Stomach (tissue), 4 donors: ENCODE results near the gene GCSAM.

Experiments used
- EP300 ChIP-seq: sonication (generic); formaldehyde crosslinking; IDR thresholded peaks from one replicate; pipeline ENCODE4 v1.6.1; 2017; ENCODE audit warnings: antibody characterized with exemption
- POLR2A ChIP-seq, 4 donors: fragments of 450-650 bp; IDR thresholded peaks; one replicate each; pipeline ENCODE4 v1.6.1; 2016; ENCODE audit warnings: antibody characterized with exemption in 4 of 4, control low read depth in 2 of 4, mild to moderate bottlenecking in 1 of 4, moderate library complexity in 1 of 4
- POLR2AphosphoS5 ChIP-seq, 3 donors: sonication (generic); formaldehyde crosslinking; IDR thresholded peaks; one replicate each; pipeline ENCODE4 v1.6.1; 2016; ENCODE audit warnings: antibody characterized with exemption in 3 of 3
- TF ChIP-seq, protein P1 (sequence below), 7 experiments: fragments of 450-650 bp in 4 of 7; fragments of 200-600 bp in 3 of 7; sonication (generic) in 3 of 7; IDR thresholded peaks; one replicate each; pipeline ENCODE4 v1.5.1; 2016 to 2019; ENCODE audit warnings: antibody characterized with exemption in 7 of 7, control low read depth in 2 of 7, mild to moderate bottlenecking in 1 of 7

DNA sequence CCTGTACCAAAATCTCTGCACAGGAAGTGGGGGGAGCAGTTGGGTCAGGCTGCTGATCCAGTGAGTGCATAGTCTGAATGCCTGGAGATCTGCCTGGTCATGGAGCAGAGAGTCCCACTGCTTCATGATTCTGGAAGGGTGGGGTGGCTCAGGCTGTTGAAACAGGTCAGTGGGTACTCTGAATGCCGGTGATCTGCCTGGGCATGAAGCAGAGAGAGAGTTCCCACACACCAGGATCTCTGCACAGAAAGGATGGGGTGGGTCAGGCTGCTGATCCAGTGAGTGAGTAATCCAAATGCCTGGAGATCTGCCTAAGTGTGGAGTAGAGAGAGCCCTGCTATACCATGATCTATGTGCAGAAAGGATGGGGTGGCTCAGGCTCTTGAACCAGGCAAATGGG is 16.1 kb upstream of the GCSAM start:
- TF ChIP-seq, protein P1, sequence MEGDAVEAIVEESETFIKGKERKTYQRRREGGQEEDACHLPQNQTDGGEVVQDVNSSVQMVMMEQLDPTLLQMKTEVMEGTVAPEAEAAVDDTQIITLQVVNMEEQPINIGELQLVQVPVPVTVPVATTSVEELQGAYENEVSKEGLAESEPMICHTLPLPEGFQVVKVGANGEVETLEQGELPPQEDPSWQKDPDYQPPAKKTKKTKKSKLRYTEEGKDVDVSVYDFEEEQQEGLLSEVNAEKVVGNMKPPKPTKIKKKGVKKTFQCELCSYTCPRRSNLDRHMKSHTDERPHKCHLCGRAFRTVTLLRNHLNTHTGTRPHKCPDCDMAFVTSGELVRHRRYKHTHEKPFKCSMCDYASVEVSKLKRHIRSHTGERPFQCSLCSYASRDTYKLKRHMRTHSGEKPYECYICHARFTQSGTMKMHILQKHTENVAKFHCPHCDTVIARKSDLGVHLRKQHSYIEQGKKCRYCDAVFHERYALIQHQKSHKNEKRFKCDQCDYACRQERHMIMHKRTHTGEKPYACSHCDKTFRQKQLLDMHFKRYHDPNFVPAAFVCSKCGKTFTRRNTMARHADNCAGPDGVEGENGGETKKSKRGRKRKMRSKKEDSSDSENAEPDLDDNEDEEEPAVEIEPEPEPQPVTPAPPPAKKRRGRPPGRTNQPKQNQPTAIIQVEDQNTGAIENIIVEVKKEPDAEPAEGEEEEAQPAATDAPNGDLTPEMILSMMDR (IDR thresholded peaks at IDR 0.05) = no peak
- TF ChIP-seq POLR2A (IDR thresholded peaks at IDR 0.05) = no peak
- no peak for TF ChIP-seq POLR2AphosphoS5 (IDR thresholded peaks at IDR 0.05)
- no peak for TF ChIP-seq EP300
